DMS 273 (cell line): ENCODE measurements around the gene CCDC120.
A peak's percentile ranks its signal among the peaks of the same experiment; 100 is the strongest.

Experiments
- DNase-seq: peaks from one replicate; lab custom pipeline; 2025; ENCODE audit not compliant: unreplicated experiment; lab: John Stamatoyannopoulos, UW

Gene CCDC120

GRCh38 chrX:49058794-49059193 is at the start of gene CCDC120:
TSS of gene CCDC120 (plus strand) at chrX:49058999. CDS start at chrX:49062042, 3,043 bp downstream.
- DNase-seq = no peak

- DNase-seq = no peak
These were observed 39.7 kb upstream of the CCDC120 start for GRCh38 chrX:49019050-49019449.

DNA sequence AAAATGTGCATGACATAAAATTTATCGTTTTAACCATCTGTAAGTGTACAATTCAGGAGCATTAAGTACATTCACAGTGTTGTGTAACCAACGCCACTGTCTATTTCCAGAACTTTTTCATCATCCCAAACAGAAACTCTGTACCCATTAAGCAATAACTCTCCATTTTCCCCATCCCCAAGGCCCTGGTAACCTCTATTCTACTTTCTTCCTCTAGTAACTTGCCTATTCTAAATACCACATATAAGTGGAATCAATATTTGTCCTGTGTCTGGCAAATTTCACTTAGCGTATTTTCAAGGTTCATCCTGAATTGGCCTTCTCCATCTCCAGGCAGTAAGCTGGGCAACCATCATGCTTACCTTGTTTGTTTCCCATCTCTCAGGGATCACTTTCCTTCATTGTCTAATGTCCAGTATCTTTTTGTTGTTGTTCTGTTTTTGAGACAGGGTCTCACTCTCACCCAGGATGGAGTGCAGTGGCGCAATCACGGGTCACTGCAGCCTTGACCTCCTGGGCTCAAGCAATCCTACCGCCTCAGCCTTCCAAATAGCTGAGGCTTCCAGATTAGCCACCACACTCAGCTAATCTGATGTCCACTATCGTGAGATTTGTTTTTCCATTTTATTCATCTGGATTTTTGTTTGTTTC is 39.1 kb upstream of the CCDC120 start:
- DNase-seq = no peak

GRCh38 chrX:49029876-49030275 is 28.9 kb upstream of the CCDC120 start:
- DNase-seq = no peak

DNA sequence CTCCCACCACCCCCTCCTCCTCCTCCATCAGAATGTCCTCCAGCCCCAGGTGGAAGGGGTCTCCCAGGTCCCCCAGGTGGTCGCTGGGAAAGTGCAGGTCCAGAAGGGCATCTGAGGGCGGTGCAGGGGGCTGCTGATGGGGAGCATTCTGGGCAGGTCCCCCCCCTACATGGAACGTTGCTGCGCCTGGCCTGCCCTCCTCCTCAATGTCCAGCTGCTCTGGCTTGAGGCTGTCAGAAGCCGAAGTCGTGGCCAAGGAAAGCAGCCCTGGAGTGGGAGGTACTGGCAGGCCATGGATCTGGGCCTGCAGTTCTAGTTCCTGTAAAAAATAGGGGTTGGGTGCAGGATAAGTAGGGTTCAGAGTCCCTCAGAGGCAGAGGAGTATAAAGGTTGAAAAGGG is 28.5 kb upstream of the CCDC120 start:
- no peak for DNase-seq

DNA sequence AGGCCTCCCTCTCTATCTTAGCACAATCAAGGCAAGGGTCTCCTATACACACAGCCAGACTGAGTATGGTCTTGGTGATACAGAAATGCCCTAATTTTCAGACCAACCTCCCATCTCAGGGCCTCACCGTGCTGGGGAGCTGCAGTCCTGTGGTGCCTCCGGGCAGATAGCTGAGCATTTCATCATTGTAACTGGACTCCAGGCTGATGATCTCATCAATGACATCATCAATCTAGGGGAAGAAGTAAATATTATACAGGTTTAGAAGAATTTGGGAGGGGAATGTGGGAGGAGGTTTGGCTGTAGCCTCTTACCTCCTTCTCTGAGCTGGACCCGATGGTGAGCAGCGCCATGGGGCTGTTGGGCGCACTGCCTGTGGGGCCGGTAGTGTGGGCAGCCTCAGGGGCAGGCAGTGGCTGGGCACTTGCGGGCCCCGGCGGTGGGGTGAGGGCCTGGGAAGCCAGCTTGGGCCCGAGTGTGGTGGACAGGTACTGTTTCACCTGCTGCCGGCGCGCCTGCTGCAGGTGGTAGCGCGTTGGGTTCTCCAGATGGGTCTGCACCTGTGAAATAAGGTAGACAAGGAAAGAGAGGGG is 20.8 kb upstream of the CCDC120 start:
- no peak for DNase-seq

DNA sequence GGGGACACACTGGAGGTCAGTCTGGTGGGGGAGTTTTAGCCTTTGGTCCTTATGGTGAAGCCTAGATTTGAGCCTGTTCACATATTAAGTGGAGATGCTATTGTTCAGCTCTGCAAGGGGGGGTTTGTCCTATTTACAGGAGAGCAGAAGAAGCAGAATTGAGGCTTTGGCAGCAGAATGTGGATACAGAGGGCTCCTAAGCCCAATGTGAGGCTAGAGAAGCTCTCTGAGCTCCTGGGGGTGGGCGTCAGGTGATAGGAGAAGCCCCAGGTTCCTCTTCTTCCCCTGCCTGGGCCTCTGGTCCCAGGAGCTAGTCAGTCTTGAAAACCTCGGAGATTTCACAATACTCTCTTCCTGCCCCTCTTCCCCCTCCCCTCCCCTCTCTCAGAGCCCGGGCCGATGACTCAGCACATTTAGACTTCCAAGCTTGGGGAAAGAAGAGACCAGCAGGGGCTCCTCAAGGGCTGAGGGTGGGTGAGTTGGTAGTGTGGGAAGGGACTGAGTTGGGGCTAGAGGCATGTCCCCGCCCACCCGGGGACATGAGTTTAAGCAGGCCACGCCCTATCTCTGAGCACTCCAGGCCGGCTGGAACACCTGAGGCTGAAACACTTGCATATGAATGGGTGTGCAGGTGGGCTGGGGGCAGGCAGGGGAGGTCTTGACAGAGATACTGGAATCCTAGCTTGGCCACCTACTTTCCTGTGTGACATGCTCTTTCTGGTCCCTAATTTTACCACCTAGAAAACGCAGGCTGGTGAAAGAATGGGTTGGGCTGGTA is 19.0 kb upstream of the CCDC120 start:
- DNase-seq = peak; percentile 92

DNA sequence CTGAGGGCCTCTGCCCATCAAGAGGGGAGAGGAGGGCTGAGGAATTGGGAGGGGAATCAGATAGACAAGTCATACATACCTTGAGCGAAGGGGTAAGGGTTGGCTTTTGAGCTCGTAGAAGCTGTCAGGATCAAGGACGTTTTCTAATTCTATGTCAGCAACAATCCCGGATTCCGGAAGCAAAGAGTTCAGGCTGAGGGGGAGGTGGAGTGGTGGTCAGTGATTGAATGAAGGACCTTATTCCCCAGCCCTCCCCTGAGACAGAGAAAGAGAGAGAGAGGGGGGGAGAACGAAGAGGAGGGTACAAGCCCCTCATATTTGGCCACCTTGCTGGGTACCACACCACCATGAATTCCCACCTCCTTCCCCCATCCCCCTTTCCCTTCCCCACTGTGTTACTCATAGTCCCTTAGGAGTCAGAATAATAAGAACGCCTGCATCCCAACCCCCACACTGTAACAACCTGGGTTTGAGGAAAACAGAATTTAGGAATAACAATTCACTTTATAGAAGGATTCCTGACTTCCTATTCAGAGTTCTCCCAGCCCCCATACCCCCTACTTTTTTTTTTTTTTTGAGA is 18.3 kb upstream of the CCDC120 start:
- no peak for DNase-seq

DNA sequence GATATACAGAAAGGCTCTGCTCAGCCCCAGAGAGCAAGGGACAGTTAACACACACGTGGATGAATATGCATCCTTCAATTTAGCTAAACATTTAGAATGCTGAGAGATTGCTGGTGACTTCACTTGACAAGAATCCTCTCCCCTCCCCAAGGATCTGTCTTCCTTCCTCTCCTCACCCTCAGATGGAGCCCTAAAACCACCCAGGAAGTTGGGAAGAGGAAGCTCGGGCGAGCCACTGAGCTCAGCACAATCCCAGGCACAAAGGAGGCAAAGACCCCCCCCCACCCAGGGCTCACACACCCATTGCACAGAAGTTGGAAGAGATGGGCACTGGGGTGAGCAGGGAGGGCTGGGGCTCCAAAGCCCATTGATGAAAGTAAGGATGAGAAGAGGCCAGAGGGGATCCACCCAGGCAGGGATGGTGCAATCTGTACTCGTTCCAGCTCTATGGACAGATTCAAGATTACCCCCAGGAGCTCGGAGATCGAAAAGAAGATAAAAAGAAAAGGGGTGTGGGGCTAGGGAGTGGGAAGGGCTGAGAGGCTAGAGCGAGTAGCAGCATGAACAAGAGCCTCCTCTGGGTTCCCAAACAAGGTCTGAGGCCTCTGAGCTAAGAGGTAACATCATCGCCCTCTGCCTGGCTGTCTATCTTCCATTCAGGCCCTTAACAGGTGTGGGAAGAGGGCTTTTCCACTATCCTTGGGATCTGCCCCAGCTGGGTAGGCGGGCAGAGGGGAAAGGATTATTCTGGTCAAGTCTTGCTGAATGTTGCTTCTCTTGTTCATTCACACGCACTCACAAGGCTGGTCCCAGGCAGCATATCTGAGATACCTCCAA is 16.8 kb upstream of the CCDC120 start:
- peak; percentile 49 for DNase-seq

- no peak for DNase-seq
These were observed 16.1 kb upstream of the CCDC120 start for GRCh38 chrX:49042581-49043219.

- DNase-seq = peak; percentile 99
These were observed 15.4 kb upstream of the CCDC120 start, which contains the start of gene TFE3 for GRCh38 chrX:49043220-49043986. TSS of gene TFE3 (minus strand) at chrX:49043357. CDS start at chrX:49043226, 131 bp downstream.

DNA sequence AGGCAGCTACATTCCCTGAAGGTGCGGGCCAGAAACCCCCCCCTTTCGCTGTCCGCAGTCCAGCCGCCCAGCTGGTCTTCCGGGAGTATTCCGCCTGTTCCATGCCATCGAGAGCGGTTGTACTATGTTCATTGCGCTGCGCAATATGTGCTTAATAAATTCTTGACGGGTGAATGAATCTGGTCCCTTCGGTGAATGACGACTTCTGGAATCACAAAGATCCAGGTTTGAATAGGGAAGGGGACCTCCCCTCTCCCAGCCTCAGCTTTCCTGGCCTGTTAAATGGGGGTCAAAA is 14.9 kb upstream of the CCDC120 start:
- DNase-seq = no peak

- peak; percentile 89 for DNase-seq
These were observed 5.4 kb upstream of the CCDC120 start for GRCh38 chrX:49053223-49054072.

- no peak for DNase-seq
These were observed 4.6 kb upstream of the CCDC120 start for GRCh38 chrX:49054073-49054762.

DNA sequence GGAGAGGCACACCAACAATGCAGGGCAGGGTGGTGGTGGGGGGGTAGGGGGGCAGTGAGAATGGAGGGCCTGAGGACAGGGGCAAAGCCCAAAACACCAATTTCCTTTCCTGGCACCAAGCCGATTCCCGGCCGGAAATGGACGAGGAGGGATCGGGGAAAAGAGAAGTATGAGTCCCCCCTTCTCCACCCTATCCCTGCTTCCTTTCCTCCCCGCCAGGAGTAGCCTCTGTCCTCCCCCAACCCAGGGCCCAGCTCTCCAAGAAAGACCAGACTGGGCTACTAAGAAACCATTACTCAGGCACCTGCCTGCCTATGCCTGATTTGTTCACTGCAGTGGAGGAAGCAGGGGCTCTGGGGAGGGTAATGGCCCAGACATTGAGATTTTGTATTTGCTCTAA is 402 bp downstream of the CCDC120 start:
- DNase-seq = no peak

DNA sequence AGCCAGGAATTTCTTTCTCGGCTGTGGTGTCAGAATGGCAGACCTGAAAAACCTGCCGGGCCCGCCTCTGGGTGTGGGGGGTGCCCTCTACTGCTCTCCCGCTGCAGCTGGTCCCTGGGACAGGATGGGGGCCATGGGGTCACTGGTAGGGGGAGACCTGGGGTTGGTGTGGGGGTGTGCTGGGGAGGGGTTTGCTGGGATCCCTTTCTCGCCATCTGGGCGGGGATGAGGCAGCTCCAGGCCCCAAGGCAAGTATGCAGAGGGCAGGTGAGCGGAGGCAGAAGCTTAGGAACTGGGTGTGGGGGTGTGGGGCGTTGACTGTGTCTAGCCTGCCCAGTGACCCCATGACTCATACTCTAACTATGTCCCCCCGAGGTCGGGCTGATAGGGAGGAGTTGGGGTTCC is 884 bp downstream of the CCDC120 start:
- no peak for DNase-seq

DNA sequence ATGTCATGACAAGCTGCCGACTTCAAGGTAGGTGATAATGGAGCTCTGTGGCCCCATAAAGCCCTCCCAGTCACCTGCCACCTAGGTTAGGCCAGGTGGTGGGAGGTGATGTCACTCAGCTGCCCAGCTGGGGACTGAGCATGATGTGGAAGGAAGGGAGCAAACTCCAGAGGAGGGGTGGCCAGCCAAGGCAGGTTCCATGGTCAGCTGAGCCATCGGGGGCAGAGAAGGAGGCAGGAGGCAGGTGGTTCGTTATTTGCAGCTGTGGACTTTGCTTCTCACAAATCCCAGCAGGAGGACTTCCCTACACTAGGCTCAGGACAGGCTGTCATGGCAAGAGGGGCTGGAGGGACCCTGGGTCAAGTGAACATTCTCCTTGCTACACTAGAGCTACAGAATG is 2.1 kb downstream of the CCDC120 start:
- no peak for DNase-seq

GRCh38 chrX:49061490-49061889 is 2.7 kb downstream of the CCDC120 start:
- no peak for DNase-seq
